ENCODE results near the gene PSG6.
"Not testable (repeated sequence)": the region's sequence is repeated elsewhere in the genome, so short reads cannot be mapped to it uniquely, and the experiment has no call there.

Gene PSG6

DNA sequence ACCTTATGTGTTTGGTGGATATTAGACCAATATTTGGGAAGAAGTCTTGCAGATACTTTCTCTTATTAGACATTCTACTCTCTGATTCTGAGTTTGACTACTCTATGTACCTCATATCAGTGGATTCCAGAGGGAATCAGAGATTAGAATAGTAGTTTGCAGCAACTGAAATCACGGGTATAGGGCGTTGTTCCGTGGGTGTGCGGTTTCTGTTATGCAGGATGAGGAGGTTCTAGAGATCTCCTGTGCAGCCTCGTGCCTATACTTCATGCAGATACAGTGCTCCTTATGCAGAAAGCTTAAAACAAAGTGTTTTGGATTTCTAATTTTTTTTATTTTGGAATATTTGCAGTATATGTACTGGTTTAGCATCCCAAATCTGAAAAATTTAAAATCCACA is 6.0 kb downstream of the PSG6 start:
- not testable (repeated sequence) for DNase-seq (ENCODE audit: low read depth in 2 of 2, low spot score in 1 of 2)

DNA sequence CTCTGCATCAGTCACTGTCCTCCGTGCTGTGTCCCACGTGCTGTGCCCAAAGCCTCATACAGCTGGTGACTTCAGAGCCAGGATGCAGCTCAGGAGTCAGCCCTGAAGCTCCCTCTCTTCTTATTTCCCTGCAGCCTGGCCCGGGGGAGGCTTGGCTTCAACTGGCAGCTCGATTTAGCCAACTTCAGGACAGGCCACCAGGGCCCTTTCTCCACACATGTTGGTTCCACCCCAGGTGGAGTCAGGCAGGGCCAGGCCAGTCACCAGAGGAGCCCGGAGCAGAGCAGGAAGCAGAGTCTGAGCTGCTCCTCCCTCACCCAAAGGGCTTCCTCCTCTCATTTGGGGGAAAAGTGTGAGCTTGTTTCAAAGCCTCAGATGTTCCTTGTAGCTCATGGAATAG is 11.5 kb downstream of the PSG6 start:
- DNase-seq (ENCODE audit: low read depth in 2 of 2, low spot score in 1 of 2) = not testable (repeated sequence)

DNA sequence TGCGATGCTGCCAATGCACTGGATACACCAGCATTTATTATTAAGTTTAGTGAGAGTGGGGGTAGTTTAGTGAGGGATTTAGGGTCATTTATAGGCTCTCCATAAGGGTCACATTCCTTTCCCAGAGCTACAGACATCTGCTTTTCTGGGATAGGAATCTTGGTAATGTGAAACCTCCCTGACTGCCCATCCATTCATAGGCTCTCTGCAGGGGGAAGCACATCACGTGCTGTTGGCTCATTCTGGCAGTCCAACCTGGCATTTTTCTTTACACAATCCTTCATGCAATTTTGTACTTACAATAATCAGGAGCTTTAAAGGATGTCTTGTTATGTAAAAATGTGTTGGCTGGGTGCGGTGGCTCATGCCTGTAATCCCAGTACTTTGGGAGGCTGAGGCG is 17.1 kb downstream of the PSG6 start:
- not testable (repeated sequence) for DNase-seq (ENCODE audit: low read depth in 2 of 2, low spot score in 1 of 2)

DNA sequence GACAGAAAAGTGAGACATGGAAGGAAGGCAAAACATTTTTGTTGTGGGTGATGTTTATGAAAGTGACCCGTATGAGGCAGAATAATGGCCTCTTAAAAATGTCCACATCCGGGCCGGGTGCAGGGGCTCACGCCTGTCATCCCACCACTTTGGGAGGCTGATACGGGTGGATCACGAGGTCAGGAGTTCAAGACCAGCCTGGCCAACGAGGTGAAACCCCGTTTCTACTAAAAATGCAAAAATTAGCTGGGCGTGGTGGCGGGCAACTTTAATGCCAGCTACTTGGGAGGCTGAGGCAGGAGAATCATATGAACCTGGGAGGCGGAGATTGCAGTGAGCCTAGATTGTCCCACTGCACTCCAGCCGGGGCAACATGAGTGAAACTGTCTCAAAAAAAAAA is 18.0 kb downstream of the PSG6 start:
- DNase-seq (ENCODE audit: low read depth in 2 of 2, low spot score in 1 of 2) = not testable (repeated sequence)

DNA sequence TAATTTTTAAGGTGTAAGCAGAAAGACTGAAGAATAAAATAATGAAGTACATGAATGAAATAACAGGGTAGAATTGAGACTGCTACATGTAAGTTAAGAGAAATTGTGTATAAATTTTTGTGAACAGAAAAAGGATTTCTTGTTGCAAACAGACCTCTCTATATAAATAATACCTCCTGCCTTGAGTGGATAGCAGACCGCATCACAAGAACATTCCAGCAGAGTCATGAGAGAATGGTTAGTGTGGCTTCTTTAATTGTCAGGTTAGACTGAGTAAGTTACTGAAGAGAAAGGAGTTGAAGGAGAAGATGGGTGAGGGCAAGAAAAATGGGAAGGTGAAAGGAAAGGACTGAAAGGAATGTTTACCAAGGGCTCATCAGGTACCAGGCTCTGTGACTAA is 18.6 kb downstream of the PSG6 start:
- DNase-seq (ENCODE audit: low read depth in 2 of 2, low spot score in 1 of 2) = not testable (repeated sequence)

DNA sequence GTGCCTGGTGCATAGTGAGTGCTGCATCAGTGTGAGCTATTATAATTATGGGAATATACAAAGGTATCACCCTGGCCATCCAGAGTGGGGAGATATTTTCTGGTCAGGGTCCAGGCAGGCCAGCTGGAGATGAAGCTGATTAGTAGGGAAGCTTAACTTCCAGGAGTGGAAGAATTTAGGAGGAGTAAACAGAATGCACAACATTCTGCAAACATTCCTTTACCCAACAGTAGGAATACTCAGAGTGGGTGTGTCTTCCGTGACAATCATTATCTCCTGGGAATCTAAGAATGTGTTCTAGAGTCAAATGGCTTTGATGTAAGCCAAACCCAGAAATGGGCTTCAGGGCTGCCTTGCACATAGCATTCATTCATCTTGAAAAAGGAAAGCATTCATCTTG is 19.0 kb downstream of the PSG6 start:
- not testable (repeated sequence) for DNase-seq (ENCODE audit: low read depth in 2 of 2, low spot score in 1 of 2)

DNA sequence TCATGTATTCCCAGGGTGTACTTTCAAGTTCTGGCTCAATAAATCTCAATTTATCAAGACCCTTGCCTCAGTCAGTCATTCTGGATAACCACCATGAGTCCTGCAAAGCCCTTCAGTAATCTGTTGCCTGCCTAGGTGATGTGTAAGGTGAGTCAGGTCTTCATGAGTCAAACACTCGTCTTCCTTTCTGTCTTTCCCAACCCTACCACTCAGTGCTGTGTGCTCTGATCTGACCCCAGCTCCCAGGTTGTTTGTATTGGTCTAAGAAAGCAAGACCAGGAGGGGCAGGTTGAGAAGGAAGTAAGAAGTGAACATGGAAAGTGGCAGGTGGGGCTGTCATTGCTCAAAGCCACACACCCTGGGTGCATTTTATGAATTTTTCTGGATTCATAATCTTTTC is 20.0 kb downstream of the PSG6 start:
- not testable (repeated sequence) for DNase-seq (ENCODE audit: low read depth in 2 of 2, low spot score in 1 of 2)

DNA sequence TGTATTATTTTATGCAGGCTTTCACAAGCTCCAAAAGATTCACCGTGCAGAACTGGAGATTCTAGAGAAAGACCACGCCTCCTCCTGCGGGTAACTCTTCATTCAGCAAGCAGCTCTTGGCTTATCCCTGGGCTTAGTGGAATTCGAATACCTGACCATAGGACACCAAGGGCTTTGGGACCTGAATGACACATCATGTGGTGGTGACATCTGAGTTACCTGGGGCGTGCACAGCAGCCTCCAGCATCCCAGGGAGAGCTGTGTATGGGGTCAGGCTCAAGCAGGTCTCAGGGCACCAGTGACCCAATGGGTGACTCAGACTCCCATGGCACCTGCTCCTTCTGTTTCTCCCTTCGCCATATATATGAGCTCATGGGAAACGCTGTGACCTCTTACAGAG is 27.2 kb downstream of the PSG6 start:
- DNase-seq (ENCODE audit: low read depth in 2 of 2, low spot score in 1 of 2) = not testable (repeated sequence)

DNA sequence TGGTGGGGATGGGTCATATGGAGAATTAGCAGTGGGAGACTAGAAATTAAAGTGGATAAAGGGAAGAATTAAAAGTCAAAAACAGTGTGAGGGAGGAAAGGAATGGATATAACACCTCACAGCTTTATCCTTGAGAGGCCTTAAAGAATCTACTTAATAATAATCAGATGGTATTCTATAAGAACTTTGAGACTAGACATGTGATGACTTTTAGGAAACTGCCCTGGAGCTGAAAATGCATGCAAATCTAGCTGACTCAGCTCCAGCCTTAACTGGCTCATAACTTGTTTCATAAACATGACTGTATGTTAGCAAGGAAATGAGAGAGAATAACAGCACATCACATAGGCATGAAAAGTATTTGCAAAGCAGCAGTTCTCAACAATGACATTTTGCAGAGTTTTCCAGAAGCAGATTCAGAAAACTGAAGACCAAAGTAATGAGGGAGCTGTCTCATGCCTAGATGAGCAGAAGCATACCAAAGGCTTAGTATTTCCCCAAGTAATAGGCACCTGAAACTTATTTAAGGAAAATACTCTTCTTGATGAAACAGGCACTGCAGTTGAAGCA is 29.7 kb downstream of the PSG6 start:
- DNase-seq (ENCODE audit: low read depth in 2 of 2, low spot score in 1 of 2) = not testable (repeated sequence)

DNA sequence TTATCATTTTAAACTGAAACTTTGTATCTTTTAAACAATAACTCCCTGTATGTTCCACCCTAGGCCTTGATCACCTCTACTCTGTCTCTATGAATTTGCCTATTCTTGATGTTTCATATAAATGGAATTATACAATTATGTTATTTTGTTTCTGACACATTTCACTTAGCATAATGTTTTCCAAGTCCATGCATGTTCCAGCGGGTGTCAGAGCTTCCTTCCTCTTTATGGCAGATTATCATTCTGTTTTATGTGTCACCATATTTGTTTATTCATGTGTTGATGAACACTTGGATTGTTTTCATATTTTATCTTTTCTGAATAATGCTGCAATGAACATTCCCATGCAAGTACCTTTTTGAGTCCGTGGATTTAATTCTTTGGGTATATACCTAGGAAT is 35.0 kb downstream of the PSG6 start:
- DNase-seq (ENCODE audit: low read depth in 2 of 2, low spot score in 1 of 2) = not testable (repeated sequence)

DNA sequence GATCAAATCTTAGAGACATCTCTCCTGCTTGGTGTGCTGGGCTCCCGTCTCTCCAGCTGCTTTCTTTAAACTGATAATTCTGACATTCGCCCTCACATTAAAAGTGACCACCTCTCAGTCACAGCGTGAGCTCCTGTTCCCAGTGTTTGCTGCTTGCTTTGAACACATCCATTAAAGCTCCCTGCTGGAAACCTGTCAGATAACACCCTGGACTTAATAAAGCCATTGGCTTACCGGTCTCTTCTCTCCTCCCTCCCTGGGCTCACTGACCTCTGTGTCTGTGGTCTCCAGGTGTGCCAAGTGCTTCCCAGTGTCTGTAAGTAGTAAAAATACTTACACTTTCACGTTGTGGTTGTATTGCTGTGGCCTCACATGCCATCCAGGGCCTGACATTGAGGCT is 35.7 kb downstream of the PSG6 start:
- DNase-seq (ENCODE audit: low read depth in 2 of 2, low spot score in 1 of 2) = not testable (repeated sequence)

DNA sequence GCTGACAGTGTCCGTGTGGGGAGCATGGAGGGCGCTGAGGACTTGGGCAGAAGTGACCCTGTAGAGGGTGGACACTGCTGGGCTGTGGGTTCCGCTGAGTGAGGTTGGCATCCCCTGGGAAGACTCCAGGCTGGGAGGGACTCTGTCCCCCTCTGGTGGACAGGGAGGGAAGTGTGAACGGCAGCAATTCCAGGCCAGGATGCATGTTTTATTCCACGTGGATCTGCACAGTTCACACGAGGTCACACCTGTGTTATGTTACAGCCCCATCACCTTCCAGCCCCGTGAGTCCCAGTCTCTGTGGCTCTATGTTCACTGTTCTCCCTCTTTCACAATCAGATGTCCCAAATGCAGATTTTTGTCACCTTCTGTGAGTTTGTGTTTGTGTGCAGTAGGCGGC is 36.4 kb downstream of the PSG6 start:
- DNase-seq (ENCODE audit: low read depth in 2 of 2, low spot score in 1 of 2) = not testable (repeated sequence)

DNA sequence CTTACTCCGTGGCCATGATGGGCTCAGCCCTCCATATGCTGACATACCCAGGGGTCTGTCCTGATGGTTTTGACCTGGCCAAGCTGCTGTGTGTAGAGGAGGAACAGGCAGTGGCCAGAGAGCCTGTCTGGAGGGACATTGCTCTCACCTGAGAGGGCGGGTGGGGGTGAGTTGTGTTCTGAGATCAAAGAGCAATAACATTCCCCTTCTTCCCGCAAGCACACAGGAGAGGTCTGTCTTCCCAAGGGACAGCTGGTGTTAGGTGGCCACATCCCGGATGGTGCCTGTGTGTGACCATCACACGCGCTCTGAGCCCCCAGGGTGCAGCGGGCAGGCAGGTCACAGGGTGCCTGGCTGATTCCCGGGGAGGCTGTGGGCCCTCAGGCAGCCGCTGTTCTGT is 37.1 kb downstream of the PSG6 start:
- not testable (repeated sequence) for DNase-seq (ENCODE audit: low read depth in 2 of 2, low spot score in 1 of 2)

DNA sequence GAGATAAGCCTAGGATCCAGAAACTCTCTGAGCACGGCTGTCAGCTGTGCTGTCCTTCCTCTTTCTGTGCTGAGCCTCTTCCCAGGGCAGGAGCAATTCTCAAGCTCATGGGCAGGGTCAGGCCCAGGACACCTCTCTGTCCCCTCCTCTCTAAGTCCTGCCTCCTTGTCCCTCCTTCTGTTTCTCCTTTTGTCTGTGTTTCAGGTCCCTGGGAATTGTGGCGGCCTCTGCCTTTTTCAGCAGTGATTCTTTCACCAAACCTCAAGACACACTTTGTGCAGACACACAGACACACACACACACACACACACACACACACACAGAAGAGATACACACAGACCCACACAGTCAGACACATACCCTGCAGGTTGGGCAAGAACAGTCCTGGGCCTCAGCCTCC is 38.1 kb downstream of the PSG6 start, which contains the start of gene PSG1:
PSG1 (minus strand) TSS at position 101 of the 400 bp plus-strand sequence. CDS start 132 bp downstream, outside the sequence.
- DNase-seq (ENCODE audit: low read depth in 2 of 2, low spot score in 1 of 2) = no peak

DNA sequence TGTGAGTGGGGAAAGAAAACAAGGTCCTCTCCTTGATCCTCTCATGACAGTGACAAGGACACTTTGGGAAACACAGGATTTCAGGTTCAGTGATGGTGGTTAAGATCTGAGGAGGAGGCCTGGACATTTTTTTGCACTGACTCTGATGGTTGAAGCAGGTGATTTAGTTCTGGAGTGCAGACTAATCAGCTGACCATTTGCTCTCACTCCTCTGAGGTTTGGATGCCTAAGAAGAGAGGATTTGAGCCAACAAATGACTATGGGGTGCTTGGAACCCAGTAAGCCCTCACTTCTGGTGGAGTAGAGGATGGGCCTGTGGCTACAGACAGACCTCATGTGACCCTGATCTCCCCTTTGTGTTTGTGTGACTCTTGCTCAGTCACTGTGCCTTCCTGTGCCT is 41.1 kb downstream of the PSG6 start:
- DNase-seq (ENCODE audit: low read depth in 2 of 2, low spot score in 1 of 2) = not testable (repeated sequence)

DNA sequence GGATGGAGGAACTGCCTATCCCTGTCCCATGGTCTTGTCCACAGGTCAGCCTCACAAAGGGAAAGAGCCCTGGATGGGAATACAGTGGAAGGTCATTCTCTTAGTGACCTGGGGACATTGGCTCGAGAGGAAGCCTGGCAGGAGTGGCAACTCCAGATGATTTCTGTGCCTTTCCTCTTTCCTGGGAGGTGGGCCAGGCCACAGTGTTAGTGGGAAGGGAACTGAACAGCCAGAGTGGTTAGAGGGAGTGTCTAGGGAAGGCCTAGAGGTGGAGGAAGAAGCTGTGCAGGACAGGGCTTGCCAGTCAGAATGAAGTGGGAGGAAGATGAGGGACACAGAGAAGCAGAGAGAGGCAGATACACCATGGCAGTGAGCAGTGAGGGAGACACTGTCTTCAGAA is 41.8 kb downstream of the PSG6 start:
- not testable (repeated sequence) for DNase-seq (ENCODE audit: low read depth in 2 of 2, low spot score in 1 of 2)

DNA sequence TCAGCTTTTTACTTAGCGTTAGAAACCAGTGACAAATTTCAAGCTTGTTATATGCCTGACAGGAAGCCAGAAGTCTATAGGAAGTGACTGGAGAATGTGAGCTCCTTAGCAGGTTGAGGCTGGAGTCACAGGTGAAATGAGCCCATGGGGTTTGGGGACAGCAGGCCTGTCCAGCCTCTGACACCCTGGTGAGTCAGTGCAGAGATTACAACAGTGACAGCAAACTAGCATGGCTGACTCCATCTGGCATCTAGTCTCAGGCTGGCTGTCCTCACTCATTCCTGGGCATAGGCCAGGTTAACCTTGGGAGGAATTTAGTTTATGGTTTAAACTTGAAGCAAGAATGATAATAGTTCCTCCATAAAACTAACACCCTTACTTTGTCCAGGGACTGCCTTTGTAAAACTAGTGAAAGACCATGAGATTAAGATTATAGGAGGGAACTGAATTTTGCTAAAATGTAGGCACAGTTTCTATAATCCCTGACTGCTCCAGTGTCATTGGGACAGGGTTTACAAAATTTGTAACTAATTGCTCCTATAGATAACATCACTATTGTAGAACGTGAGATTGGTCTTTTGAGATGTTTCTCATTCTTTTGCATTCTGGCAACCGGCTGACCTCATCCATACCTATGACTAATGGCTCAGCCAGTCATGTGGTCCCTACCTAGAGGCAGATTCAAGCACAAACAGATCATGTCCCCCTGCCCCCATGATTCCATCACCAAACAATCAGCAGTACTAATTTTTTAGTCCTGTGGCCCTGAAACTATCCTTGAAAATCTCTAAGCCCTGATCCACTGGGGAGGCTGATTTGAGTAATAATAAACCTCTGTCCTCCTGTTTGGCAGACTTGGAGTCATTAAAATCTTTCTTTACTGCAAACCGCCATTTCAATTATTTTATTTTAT is 42.5 kb downstream of the PSG6 start:
- not testable (repeated sequence) for DNase-seq (ENCODE audit: low read depth in 2 of 2, low spot score in 1 of 2)

DNA sequence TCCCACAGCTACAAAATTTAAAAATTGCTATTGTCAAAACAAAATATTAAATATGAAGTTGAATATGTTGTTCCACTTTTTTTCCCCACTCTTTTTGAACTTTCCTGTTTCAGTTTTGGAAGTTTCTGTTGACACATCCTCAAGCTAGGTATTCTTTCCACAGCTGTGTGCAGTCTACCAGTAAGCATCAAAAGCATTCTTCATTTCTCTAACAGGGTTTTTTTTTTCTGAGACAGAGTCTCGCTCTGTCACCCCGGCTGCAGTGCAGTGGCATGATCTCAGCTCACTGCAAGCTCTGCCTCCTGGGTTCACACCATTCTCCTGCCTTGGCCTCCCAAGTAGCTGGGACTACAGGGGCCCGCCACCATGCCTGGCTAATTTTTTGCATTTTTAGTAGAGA is 43.6 kb downstream of the PSG6 start:
- DNase-seq (ENCODE audit: low read depth in 2 of 2, low spot score in 1 of 2) = not testable (repeated sequence)

DNA sequence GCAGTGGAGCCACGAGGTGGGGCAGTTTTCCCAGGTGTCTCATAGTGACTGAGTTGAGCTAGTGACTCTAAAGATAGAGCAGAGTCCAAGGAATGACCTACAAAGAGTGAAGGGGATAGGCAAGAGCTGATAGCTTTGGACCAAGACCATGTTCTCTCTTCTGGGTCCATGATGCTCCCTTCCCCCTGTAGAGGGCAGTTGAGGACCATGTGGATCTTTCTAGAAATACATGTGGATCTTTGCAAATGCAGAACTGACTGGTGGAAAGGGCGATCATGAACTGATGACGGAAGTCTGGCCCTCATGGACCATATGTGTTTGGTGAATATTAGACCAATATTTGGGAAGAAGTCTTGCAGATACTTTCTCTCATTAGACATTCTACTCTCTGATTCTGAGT is 45.1 kb downstream of the PSG6 start:
- no peak for DNase-seq (ENCODE audit: low read depth in 2 of 2, low spot score in 1 of 2)

DNA sequence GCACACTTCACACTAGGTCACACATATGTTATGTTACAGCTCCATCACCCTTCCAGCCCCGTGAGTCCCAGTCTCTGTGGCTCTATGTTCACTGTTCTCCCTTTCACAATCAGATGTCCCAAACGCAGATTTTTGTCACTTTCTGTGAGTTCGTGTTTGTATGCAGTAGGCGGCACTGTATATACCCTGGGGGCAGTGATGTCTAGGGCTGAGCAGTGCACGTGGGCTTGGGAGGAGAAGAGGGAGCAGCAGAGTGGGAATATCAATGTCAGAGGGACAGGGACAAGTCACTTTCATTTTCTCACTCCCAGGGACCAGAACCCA is 60.2 kb downstream of the PSG6 start:
- DNase-seq (ENCODE audit: low read depth in 2 of 2, low spot score in 1 of 2) = no peak

DNA sequence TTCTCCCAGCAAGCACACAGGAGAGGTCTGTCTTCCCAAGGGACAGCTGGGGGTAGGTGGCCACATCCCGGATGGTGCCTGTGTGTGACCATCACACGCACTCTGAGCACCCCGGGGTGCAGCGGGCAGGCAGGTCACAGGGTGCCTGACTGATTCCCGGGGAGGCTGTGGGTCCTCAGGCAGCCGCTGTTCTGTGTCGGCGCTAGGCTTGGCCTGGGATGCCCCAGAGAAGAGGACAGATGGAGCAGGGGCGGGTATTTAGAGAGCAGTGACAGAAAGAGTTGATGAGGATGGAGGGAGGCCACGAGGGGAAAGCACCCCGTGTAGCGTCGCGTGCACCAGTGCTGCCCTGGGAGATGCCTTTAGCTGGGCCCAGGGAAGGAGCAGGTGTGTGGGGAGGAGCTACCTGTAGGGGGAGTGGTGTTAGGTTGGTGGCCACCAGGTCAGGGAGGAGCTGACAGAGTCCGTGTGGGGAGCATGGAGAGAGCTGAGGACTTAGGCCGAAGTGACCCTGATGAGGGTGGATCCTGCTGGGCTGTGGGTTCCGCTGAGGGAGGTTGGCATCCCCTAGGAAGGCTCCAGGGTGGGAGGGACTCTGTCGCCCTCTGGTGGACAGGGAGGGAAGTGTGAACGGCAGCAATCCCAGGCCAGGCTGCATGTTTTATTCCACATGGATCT is 60.7 kb downstream of the PSG6 start:
- DNase-seq (ENCODE audit: low read depth in 2 of 2, low spot score in 1 of 2) = not testable (repeated sequence)

DNA sequence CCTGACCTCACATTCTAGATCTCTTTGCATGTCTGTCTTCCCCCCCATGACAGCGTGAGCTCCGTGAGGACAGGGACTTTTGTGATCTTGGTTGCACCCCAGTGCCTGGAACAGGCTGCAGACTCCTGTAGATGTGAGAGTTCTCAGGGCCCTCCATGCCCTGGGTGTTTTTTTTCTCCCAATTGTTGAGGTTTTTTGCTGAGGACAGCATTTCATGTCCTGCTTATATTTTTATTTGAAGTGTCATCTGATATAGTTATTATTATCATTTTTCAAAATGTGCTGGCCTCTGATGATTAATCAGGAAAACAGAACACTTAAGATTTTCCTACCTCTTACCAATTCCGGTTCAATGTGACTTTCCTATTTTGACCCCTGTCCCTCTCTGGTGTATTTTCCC is 62.9 kb downstream of the PSG6 start:
- not testable (repeated sequence) for DNase-seq (ENCODE audit: low read depth in 2 of 2, low spot score in 1 of 2)
